Forelimb muscle (tissue), 1 donor: ENCODE data around the gene CDV3. TPM values are rescaled to one million over a fixed set of nuclear protein-coding genes. Genes with fewer than 3 reads are reported as not detected.

Experiments
- DNase-seq: peaks from one replicate; pipeline ENCODE4 v3.0.0-alpha.2; 2013; ENCODE audit warnings: low read depth
- polyA plus RNA-seq: library from polyadenylated mRNA; unstranded; fragments of 120-200 nt; gene quantifications from one replicate; pipeline ENCODE4 v1.2.1, GENCODE V29; 2013; ENCODE audit not compliant: insufficient read length

Gene CDV3
- polyA plus RNA-seq, 1 donor: 142 TPM

DNA sequence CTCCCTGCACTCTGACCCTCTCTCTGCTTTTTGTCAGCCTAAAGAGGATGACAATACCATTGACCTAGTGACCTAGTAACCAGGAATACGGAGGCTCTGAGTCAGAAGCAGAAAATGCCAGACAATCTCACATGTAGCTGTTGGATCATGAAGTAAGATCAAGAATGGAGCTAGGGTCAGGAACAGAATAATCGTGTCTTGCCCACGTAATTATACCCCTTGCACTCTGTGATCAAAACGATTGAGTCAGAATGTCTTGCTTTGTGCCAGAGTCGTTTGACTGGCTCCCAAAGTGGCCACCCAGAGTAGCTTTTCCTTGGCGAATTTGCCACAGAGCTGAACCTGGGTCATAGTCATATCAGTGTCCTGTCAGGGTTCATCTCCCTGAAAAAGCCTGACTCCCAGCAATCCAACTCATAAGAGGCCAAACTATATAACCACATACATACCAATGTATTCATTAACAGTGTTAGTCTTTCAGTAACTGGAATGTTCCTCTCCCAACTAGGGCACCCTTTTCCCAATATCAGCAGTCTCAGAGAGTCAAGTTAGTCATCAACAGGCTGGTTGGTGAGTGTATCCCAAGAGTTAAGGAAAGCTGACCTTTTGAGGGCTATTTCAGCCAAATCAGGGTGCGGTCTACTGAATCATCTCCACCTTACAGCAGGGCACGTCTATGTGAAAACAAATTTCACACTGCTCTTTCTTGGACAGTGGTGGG, 5.0 kb upstream of the CDV3 start:
- DNase-seq: no peak

DNA sequence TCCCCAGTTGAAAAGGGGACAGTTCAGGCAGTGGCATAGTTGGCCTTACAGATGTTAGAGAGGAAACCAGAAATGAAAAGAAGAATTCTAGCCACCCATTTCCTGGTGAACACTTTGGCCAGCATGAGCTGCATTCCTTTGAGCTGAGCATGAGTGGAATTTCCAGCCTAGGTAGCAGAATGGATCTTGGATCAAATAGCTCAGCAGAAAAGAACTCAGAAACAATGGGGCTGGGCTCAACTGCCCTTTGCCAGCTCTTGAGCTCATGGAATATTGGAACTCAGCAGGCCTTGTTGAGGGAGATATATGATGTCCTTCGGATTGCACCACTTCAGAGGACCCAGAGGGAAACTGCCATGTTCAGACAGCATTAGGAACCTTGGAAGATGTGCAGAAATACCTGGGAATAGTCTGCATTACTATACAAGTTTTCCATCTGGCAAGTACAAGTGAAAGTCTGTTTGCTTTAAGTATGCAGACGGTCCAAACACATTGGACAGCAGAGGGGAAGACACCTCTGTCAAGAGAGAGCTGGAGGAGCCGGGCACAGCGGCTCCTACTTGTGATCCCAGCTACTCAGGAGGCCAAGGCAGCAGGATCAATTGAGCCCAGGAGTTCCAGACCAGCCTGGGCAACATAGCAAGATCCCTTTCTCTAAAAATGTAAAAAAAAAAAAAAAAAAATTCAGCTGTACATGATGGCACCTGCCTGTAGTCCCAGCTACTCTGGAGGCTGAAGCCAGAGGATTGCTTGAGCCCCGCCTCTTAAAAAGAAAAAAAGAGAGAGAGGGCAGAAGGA, 3.1 kb upstream of the CDV3 start:
- no peak for DNase-seq

DNA sequence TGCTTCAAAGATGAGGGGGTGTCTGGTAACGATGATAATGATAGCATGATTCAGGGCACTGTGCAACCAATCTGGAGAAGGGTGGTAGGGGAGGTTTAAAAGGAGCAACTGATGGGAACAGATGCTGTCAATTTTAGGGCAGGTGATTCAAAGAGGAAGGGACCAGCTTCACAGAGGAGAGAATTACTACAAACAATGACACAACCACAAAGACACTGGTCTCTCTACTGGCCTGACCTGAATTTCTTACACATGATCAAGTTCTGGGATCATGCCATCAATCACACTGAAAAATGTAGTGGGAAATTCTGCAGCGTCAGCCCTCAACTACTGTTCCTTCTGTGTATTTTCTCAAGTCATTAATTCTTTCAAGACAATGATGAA, 2.6 kb upstream of the CDV3 start:
- no peak for DNase-seq

GRCh38 chr3:133572158-133573053, 1.1 kb upstream of the CDV3 start:
- DNase-seq: no peak

DNA sequence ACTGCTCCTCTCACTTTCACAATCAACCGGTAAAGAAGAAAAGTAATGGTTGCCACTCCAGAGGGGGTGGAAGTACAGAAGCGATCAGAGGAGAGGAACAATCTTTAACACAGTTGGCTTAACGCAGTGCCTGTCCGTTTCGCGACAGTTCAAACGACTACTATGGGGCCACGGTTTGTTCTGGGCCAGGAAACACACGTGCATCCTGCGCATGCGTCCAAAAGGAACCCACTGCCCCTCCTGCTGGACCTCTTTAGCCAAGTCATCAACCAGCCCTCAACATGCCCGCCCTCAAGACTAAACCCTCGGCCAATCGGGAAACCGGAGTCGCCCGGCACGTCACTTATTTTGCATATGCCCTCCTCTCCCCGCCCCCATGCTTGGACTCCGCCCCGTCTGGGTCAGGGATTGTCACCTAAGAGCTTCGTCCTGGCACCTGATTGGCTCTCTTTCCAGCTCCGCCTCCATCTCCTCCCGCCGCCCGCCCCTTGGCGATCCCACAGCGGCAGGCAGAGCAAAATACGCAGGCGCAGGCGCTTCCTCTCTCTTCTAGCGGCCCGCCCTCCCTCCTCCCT, 345 bp upstream of the CDV3 start:
- DNase-seq: peak; percentile 99

DNA sequence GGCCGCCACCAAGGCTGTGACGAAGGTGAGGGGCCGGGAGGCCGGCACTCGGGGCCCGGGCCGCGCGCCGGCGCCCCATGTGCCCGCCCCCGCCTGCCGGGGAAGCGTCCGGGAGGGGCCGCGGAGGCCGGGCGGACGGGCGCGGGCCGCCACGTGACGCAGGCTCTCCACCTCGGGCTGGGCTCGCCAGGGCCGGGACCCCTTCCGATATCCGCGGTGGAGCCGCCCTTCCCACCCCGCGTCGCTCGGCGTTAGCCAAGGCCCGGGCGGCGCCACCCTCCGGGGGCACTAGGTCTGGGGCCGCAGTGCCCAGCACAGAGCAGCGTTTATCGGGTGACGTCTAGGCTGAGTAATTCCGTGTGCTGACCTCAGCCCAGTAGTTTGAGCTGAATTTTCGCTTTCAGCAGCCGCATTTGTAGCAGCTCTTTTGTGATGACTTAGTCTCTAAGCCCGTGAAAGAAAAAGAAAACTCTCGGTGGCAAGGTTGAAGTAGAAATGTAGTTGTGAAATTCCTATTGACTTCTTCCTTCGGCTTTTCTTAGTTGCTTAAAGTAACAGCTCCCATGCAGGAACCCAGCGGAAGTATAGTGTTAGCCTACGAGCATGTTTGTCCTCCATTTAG, 885 bp downstream of the CDV3 start:
- DNase-seq: no peak

DNA sequence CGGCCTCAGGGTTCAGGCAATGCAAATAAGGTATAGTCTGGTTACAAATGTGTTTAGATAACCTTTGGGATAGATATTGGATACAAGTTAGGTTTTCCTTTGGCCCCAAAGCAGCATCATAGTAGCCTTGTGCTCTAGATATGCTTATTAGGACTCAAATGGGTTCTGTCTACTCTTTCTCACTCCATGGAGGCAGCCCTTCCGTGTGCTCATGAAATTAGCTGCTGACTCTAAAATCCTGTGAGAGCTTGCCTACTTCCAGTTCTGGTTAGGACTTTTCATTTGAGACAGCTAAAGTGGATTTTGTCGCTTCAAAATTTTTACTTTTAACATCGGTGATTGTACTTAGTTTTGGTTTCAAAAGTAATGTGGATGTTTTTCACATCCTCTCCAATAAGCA, 1.6 kb downstream of the CDV3 start:
- no peak for DNase-seq

DNA sequence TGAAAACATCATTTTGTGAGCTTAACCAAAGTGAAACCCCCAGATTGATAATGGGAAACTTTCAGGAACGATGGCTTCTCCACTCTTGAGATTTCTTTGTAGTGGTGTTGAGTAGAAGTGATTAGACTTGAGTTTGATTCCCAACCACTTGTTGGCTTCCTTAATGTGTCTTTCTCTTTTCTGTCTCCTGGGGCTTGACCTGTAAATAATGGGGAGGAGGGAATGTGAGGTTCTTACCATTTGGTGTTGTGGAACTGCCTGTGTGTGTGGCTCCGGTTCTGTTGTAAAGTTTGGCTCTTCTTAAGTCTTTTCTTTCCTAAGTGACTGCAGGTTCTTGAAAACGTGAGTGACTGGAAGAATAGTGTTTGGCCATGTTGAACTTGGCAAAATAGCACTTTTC, 2.7 kb downstream of the CDV3 start:
- DNase-seq: no peak

- DNase-seq: no peak
Measured at GRCh38 chr3:133578548-133579191, 5.2 kb downstream of the CDV3 start.

- DNase-seq: no peak
Measured at GRCh38 chr3:133583396-133583795, 9.9 kb downstream of the CDV3 start.

DNA sequence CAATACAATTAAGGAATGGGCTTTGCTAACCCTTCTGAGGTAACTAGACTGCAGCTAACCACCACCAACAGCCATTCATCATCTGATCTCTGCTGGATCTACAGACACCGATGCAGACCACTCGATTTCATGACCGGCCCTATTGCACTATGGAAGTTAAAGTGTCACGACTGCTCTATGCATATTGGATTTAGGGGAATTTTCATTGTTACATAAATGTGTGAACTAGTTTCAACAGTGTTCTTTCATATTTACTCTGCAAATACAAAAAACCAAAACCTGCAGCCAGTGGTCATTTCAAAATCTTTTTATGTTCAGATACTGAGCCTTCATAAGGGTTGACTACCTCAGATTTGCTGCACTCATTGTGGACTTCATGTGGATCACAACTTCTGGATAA, 14.5 kb downstream of the CDV3 start:
- DNase-seq: no peak

GRCh38 chr3:133588784-133589465, 15.4 kb downstream of the CDV3 start:
- DNase-seq: no peak

GRCh38 chr3:133589503-133589902, 16.0 kb downstream of the CDV3 start:
- no peak for DNase-seq

DNA sequence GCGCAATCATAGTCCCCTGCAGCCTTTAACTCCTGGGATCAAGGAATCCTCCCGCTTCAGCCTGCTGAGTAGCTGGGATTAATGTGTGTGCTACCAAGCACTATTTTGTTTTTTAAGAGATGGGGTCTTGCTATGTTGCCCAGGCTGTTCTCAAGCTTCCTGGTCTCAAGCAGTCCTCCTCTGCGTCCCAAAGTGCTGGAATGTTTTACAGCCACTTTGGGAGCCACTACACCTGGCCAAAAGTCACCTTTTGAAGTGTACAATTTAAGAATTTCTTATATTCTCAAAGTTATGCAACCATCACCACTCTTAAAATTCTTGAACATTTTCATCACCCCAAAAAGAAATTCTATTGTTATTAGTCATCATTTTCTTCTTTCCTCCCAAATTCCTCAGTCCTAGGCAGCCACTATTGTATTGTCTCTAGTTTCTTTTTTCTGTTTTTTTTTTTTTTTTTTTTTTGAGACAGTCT, 17.8 kb downstream of the CDV3 start:
- DNase-seq: no peak

DNA sequence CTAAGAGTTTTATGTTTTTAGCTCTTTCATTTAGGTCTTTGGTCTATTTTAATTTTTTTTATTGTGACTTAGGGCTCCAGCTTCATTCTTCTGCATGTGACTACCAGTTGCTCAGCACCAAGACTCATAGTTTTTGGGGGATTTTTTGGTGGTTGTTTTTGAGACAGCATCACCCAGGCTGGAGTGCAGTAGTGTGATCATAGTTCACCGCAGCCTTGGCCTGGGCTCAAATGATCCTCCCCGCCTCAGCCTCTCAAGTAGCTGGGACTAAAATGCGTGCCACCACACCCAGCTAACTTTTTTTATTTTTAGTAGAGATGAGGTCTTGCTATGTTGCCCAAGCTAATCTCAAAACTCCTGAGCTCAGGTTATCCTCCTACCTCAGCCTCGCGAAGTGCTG, 19.4 kb downstream of the CDV3 start:
- DNase-seq: no peak

DNA sequence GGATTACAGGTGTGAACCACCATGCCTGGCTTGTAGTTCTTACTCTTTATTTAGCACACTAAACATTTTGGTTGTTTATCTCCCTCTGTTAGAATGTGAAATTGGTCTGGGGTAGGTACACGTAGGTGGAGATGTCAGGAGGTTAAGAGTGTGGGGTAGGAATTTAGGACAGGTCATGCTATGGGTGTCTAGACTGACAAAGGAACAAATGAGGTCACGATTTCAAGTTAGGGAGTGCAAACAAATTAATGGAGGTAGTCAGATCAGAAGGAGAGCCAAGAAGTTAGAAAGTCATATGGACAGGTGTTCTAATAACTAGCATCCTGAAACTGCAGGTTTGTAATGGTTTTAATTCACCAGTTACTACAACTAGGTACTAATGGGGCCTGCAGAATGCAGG, 19.8 kb downstream of the CDV3 start:
- no peak for DNase-seq

- no peak for DNase-seq
Measured at GRCh38 chr3:133595341-133595740, 21.9 kb downstream of the CDV3 start.

DNA sequence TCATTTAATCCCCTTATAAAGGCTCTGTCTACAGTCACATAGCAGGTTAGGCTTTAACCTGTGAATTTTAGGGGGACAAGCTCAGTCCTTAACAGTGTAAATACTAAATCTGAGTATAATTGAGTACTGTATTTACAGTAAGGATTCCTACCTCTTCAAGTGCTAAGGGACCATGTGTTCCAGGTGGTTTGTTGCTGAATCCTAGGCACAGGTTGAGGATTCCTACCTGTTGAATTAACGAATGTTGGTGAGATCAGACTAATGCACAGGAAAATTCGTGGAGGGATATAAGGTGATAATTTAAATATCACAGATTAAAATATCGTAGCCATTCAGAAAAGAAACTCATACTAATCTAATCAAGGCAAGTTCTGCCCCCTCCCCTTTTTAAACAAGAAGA, 24.9 kb downstream of the CDV3 start:
- no peak for DNase-seq

DNA sequence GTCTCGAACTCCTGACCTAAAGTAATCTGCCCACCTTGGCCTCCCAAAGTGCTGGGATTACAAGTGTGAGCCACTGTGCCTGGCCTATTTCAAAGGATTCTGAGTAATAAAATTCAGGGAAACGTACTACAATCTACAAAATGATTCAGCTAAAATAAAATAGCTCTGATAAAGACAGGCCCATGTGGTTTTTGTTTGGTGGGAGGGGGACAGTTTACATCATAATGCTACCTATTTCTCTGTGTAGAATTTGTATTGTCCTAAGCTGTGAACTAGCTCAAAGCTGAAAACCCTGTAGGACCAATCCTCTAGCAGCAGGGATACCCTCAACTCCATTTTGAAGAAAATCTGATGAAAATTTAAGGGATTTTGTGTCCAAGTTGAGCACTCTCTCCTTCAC, 25.8 kb downstream of the CDV3 start:
- DNase-seq: no peak

GRCh38 chr3:133600572-133601081, 27.1 kb downstream of the CDV3 start:
- DNase-seq: no peak
